CD4-positive, alpha-beta memory T cell (primary cell): ENCODE data around the gene ERVH48-1. TPM values are rescaled to one million over a fixed set of nuclear protein-coding genes. Genes with fewer than 3 reads are reported as not detected.
A peak's percentile ranks its signal among the peaks of the same experiment; 100 is the strongest.
"Not testable (repeated sequence)": the region's sequence is repeated elsewhere in the genome, so short reads cannot be mapped to it uniquely, and the experiment has no call there.

Experiments
- CTCF ChIA-PET: fragments of 350-600 bp; sonication (Branson Sonifier 250); formaldehyde crosslinking; loops from one replicate; lab custom pipeline; 2021; ENCODE audit warnings: inconsistent platforms; ENCODE audit not compliant: partially characterized antibody; lab: Charles Lee
- POLR2A ChIA-PET: fragments of 350-600 bp; sonication (Branson Sonifier 250); formaldehyde crosslinking; loops from one replicate; lab custom pipeline; 2021; ENCODE audit not compliant: partially characterized antibody; lab: Charles Lee
- DNase-seq, 5 donors: peaks; one replicate each; pipeline versions ENCODE4 v3.0.0 to v3.0.0-alpha.2; 2020 to 2022; ENCODE audit warnings: mixed read lengths in 1 of 5
- H3K27ac ChIP-seq: one replicate; pipeline ENCODE4 v1.7.0; 2013; ENCODE audit warnings: low read depth, low read length
- H3K27me3 ChIP-seq: 2 replicates; pipeline ENCODE4 v1.7.0; 2013; ENCODE audit warnings: mild to moderate bottlenecking, low read length, moderate library complexity; ENCODE audit not compliant: insufficient read depth
- H3K36me3 ChIP-seq: 2 replicates; pipeline ENCODE4 v1.7.0; 2013; ENCODE audit warnings: mild to moderate bottlenecking, low read length, moderate library complexity; ENCODE audit not compliant: insufficient read depth
- H3K4me1 ChIP-seq: 2 replicates; pipeline ENCODE4 v1.7.0; 2013; ENCODE audit warnings: mild to moderate bottlenecking, low read length, moderate library complexity; ENCODE audit not compliant: insufficient read depth
- H3K4me3 ChIP-seq, 2 donors: one replicate each; pipeline ENCODE4 v1.7.0; 2013; ENCODE audit warnings: low read length in 2 of 2, mild to moderate bottlenecking in 1 of 2
- H3K9me3 ChIP-seq, 2 donors: one replicate each; pipeline ENCODE4 v1.7.0; 2013; ENCODE audit warnings: low read length in 2 of 2, control low read depth in 1 of 2; ENCODE audit not compliant: control insufficient read depth in 1 of 2
- H3K27ac Mint-ChIP-seq, 7 donors: one replicate each; pipeline ENCODE4 v1.8.0; 2020 to 2021; ENCODE audit warnings: mixed read lengths in 7 of 7, mild to moderate bottlenecking in 6 of 7, inconsistent platforms in 3 of 7, moderate library complexity in 3 of 7
- H3K27me3 Mint-ChIP-seq, 2 donors: one replicate each; pipeline ENCODE4 v1.8.0; 2020 to 2021; ENCODE audit warnings: mixed read lengths in 2 of 2
- H3K36me3 Mint-ChIP-seq, 2 donors: one replicate each; pipeline ENCODE4 v1.8.0; 2020 to 2021; ENCODE audit warnings: mixed read lengths in 2 of 2, inconsistent platforms in 1 of 2, mild to moderate bottlenecking in 1 of 2
- H3K4me1 Mint-ChIP-seq, 4 donors: one replicate each; pipeline ENCODE4 v1.8.0; 2020 to 2021; ENCODE audit warnings: mixed read lengths in 4 of 4, mild to moderate bottlenecking in 1 of 4
- H3K4me3 Mint-ChIP-seq, 8 donors: one replicate each; pipeline ENCODE4 v1.8.0; 2020 to 2021; ENCODE audit warnings: mixed read lengths in 8 of 8, mild to moderate bottlenecking in 7 of 8, moderate library complexity in 6 of 8, inconsistent platforms in 3 of 8
- H3K9me3 Mint-ChIP-seq, 8 donors: one replicate each; pipeline ENCODE4 v1.8.0; 2020 to 2021; ENCODE audit warnings: mixed read lengths in 8 of 8, mild to moderate bottlenecking in 5 of 8, inconsistent platforms in 3 of 8, moderate library complexity in 1 of 8
- intact Hi-C: fragments of 100-400 bp; cut with micrococcal nuclease; formaldehyde crosslinking; loops from one replicate; pipeline ENCODE4 v1.15.1; 2023
- polyA plus RNA-seq, 2 donors: library from polyadenylated mRNA; unstranded; fragments of 300-500 nt; fragmentation: Illumina TruSeq; gene quantifications; one replicate each; pipeline ENCODE4 v1.2.3, GENCODE V29; 2021
- total RNA-seq, 2 experiments: library from RNA; stranded (reverse); gene quantifications; one replicate each; pipeline ENCODE4 v1.2.3, GENCODE V29; 2021

Gene ERVH48-1
- total and polyA plus RNA-seq, 4 experiments from 2014 or later: not detected

DNA sequence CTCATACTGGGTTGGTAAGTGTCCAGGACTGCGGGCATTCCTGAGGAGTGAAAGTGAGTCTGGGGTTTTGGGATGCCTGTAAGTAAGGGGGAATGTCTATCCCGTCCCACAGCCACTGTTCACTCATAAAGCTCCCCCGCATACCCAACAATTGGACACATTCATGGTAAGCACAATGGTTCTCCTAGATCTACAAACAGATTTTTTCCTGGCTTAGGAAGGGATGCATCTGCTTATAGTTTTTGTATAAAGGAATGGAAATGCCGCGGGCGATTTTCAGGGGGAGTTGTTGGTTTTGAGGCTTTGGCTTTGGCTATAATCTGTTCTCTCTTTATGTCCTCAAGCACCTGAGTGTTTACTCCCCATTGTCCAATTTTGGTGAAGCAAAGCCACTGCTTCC, 7.1 kb downstream of the ERVH48-1 start:
- H3K4me3 ChIP-seq: no peak overlapping the region
- H3K4me1 ChIP-seq: no peaks in the 10 kb centered on the region
- POLR2A ChIA-PET: no interaction called here
- H3K27ac ChIP-seq: no peak overlapping the region
- intact Hi-C loops: no loop called here
- H3K4me1 Mint-ChIP-seq: peaks cover 0 to 3% (median 1%) of the 10 kb centered on the region in 4 donors
- CTCF ChIA-PET: no interaction called here
- no peak for DNase-seq
- H3K4me3 Mint-ChIP-seq: no peak overlapping the region
- H3K36me3 Mint-ChIP-seq: peaks cover 0 to under 1% of the 10 kb centered on the region in 2 donors
- H3K9me3 ChIP-seq: no peaks in the 10 kb centered on the region
- no peak overlapping the region for H3K27ac Mint-ChIP-seq
- H3K27me3 ChIP-seq: no peaks in the 10 kb centered on the region
- H3K9me3 Mint-ChIP-seq: no peaks in the 10 kb centered on the region
- H3K36me3 ChIP-seq: no peaks in the 10 kb centered on the region
- H3K27me3 Mint-ChIP-seq: no peaks in the 10 kb centered on the region

DNA sequence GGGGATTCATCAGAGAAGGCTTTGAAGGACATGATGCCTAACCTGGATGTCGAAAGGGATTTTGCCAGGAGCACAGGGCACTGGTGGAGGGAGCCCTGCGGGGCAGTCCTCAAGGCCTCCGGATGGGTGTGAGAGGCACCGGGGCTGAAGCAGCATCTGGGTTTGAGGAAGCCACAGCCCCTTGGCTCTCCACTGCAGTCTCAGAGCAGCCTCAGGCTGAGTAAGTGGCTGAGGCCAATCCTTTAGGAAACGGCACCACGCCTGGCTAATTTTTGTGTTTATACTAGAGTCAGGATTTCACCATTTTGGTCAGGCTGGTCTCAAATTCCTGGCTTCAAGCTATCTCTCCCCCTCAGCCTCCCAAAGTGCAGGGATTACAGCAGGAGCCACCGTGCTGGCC, 12.0 kb downstream of the ERVH48-1 start:
- Mint-ChIP-seq H3K4me1 (peaks cover 0 to 2% (median under 1%) of the 10 kb centered on the region in 4 donors), H3K27me3 (no peaks in the 10 kb centered on the region), H3K36me3 (peaks cover 14 to 29% of the 10 kb centered on the region in 2 donors), H3K27ac (peak overlapping the region in 2 of 7 donors; percentile 19 to 50), H3K9me3 (no peaks in the 10 kb centered on the region), H3K4me3 (no peak overlapping the region)
- no peaks in the 10 kb centered on the region for H3K9me3 ChIP-seq
- H3K27me3 ChIP-seq: no peaks in the 10 kb centered on the region
- CTCF ChIA-PET: no interaction called here
- H3K4me1 ChIP-seq: no peaks in the 10 kb centered on the region
- H3K36me3 ChIP-seq: peaks cover 14% of the 10 kb centered on the region
- DNase-seq: no peak
- intact Hi-C loops: no loop called here
- POLR2A ChIA-PET: no interaction called here
- H3K27ac ChIP-seq: no peak overlapping the region
- H3K4me3 ChIP-seq: no peak overlapping the region

- H3K4me1 Mint-ChIP-seq, CTCF ChIA-PET: not testable (repeated sequence)
Observed at GRCh38 chr21:42911920-42912319, 13.5 kb downstream of the ERVH48-1 start.

GRCh38 chr21:42908484-42908883, 16.9 kb downstream of the ERVH48-1 start:
- not testable (repeated sequence) for H3K27ac Mint-ChIP-seq
- CTCF ChIA-PET: interaction anchor here (0.7 kb wide), 1 partner anchor 314 kb away, joined by 3 read pairs; no protein-coding TSS in a partner anchor

More at GRCh38 chr21:42911920-42912319, 13.5 kb downstream of the ERVH48-1 start:
- POLR2A ChIA-PET, DNase-seq, H3K27me3 Mint-ChIP-seq, H3K4me3 ChIP-seq, H3K9me3 ChIP-seq, H3K27me3 ChIP-seq, intact Hi-C loops, H3K27ac ChIP-seq, H3K4me3 Mint-ChIP-seq, H3K4me1 ChIP-seq, H3K27ac Mint-ChIP-seq, H3K9me3 Mint-ChIP-seq: not testable (repeated sequence)
- H3K36me3 ChIP-seq: peaks cover 14% of the 10 kb centered on the region
- H3K36me3 Mint-ChIP-seq: peaks cover 16 to 38% of the 10 kb centered on the region in 2 donors

DNA sequence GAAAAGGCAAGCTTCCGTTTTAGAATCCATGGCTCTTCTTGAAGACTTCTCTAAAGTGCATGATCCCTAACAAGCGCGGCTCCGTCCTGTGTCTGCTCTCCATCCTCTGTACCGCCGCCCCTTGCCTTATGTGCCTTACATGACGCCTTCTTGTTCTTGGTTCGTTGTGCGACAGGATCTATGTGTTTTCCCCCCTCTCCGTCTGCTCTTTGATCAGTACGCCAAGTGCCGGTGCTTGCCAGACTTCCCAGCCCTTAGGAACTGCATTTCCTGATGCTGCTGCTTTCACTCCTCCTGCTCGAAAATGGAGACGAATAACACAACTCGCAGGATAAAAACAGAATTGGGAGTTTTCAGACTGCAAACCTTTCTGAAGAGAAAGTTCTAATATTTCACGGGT, 19.2 kb downstream of the ERVH48-1 start:
- H3K4me1 Mint-ChIP-seq: peaks cover 0 to 2% (median 0%) of the 10 kb centered on the region in 4 donors
- peaks cover 53% of the 10 kb centered on the region for H3K36me3 ChIP-seq
- H3K9me3 ChIP-seq: no peaks in the 10 kb centered on the region
- H3K9me3 Mint-ChIP-seq: no peaks in the 10 kb centered on the region
- no peak for DNase-seq
- H3K27ac Mint-ChIP-seq: peak overlapping the region in 2 of 7 donors; percentile 4 to 17
- peaks cover 34 to 63% of the 10 kb centered on the region in 2 donors for H3K36me3 Mint-ChIP-seq
- no peaks in the 10 kb centered on the region for H3K27me3 ChIP-seq
- no peak overlapping the region for H3K4me3 ChIP-seq
- ChIA-PET CTCF (no interaction called here), POLR2A (no interaction called here)
- no peaks in the 10 kb centered on the region for H3K4me1 ChIP-seq
- no peak overlapping the region for H3K27ac ChIP-seq
- no peaks in the 10 kb centered on the region for H3K27me3 Mint-ChIP-seq
- no peak overlapping the region for H3K4me3 Mint-ChIP-seq
- intact Hi-C loops: no loop called here

More at GRCh38 chr21:42908484-42908883, 16.9 kb downstream of the ERVH48-1 start:
- H3K4me3 ChIP-seq, H3K27me3 Mint-ChIP-seq, intact Hi-C loops, POLR2A ChIA-PET, H3K4me1 Mint-ChIP-seq, H3K9me3 ChIP-seq, H3K9me3 Mint-ChIP-seq, H3K4me3 Mint-ChIP-seq, H3K27ac ChIP-seq, H3K27me3 ChIP-seq, DNase-seq, H3K4me1 ChIP-seq: not testable (repeated sequence)
- peaks cover 40% of the 10 kb centered on the region for H3K36me3 ChIP-seq
- H3K36me3 Mint-ChIP-seq: peaks cover 32 to 61% of the 10 kb centered on the region in 2 donors

DNA sequence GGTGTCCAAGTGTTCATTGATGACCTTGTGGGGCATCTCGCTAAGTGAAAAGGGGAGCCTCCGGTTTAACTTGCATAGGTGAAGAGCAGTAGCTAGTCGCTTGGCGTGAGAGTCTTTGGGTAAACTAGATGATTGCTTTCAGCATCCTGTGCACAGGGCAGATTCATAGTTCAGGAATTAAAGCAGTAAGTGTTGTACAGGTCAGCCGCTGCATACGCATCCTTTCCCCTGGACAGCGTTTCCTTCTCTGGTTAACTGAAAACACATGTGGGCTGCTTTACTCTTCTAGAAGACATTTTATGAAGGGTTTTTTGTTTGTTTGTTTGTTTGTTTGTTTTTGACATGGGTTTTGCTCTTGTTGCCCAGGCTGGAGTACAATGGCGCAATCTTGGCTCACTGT, 20.2 kb downstream of the ERVH48-1 start:
- CTCF ChIA-PET: no interaction called here
- Histone ChIP-seq H3K27ac (no peak overlapping the region), H3K4me3 (no peak overlapping the region), H3K4me1 (no peaks in the 10 kb centered on the region), H3K36me3 (peaks cover 53% of the 10 kb centered on the region), H3K9me3 (no peaks in the 10 kb centered on the region), H3K27me3 (no peaks in the 10 kb centered on the region)
- POLR2A ChIA-PET: no interaction called here
- intact Hi-C loops: no loop called here
- no peak overlapping the region for H3K27ac Mint-ChIP-seq
- H3K4me3 Mint-ChIP-seq: no peak overlapping the region
- H3K27me3 Mint-ChIP-seq: no peaks in the 10 kb centered on the region
- no peaks in the 10 kb centered on the region for H3K9me3 Mint-ChIP-seq
- DNase-seq: no peak
- H3K4me1 Mint-ChIP-seq: peaks cover 0 to 5% (median under 1%) of the 10 kb centered on the region in 4 donors
- peaks cover 31 to 67% of the 10 kb centered on the region in 2 donors for H3K36me3 Mint-ChIP-seq

GRCh38 chr21:42903817-42904216, 21.6 kb downstream of the ERVH48-1 start:
- no peak overlapping the region for H3K4me3 Mint-ChIP-seq
- no peak for DNase-seq
- ChIA-PET CTCF (no interaction called here), POLR2A (interaction anchor here (1.1 kb wide), 1 partner anchor 11 kb away, joined by 3 read pairs; the partner anchor contains the start of gene NDUFV3)
- H3K36me3 ChIP-seq: peaks cover 44% of the 10 kb centered on the region
- H3K36me3 Mint-ChIP-seq: peaks cover 29 to 57% of the 10 kb centered on the region in 2 donors
- no peaks in the 10 kb centered on the region for H3K27me3 Mint-ChIP-seq
- peaks cover under 1 to 8% (median 2%) of the 10 kb centered on the region in 4 donors for H3K4me1 Mint-ChIP-seq
- no peak overlapping the region for H3K4me3 ChIP-seq
- H3K27ac ChIP-seq: no peak overlapping the region
- no peaks in the 10 kb centered on the region for H3K4me1 ChIP-seq
- no peaks in the 10 kb centered on the region for H3K27me3 ChIP-seq
- no peaks in the 10 kb centered on the region for H3K9me3 Mint-ChIP-seq
- H3K9me3 ChIP-seq: no peaks in the 10 kb centered on the region
- peak overlapping the region in 1 of 7 donors; percentile 50 for H3K27ac Mint-ChIP-seq
- intact Hi-C loops: no loop called here
